SK-N-MC (cell line): ENCODE results near the gene RASA3.

Source experiments
- EZH2 ChIP-seq: fragments of 200-600 bp; sonication (generic); IDR thresholded peaks from one replicate; pipeline ENCODE4 v1.6.1; 2017; ENCODE audit warnings: antibody characterized with exemption
- FOXP2 ChIP-seq: optimal IDR thresholded peaks from 2 replicates; pipeline ENCODE3; 2011; ENCODE audit warnings: mild to moderate bottlenecking, moderate library complexity; ENCODE audit not compliant: insufficient read depth; ENCODE audit errors: extremely low read length, control extremely low read depth
- POLR2AphosphoS5 ChIP-seq: IDR thresholded peaks from 2 replicates; pipeline ENCODE4 v1.6.1; 2012; ENCODE audit warnings: mild to moderate bottlenecking, low read depth, low read length, borderline replicate concordance

DNA sequence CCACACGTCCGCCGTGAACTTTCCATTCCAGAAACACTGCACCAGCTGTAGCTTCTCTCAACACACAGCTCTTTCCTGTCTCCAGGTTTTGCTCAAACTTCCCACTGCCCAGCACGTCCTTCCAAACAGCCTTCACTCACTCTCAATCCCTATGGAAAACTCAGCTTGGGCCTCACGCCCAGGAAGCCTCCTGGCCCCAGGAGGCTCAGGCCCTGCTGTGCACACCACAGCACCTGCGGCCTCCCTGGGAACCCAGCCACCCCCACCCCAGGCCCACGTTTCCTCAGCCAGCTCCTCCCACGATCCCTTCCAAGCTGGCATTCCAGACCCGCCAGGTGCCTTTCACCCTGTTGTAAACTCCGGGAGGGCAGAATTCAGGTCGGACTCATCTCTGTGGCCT, 193.7 kb downstream of the RASA3 start:
- TF ChIP-seq EZH2 (no peak), POLR2AphosphoS5 (no peak), FOXP2 (no peak)
